22Rv1 (cell line): ENCODE measurements around the gene EGFR.

Source experiments
- ZFX ChIP-seq: fragments of 450-650 bp; IDR thresholded peaks from 2 replicates; pipeline ENCODE4 v1.6.1; 2017; ENCODE audit warnings: antibody characterized with exemption, borderline replicate concordance
- TF ChIP-seq, protein P1 (sequence below): fragments of 450-650 bp; IDR thresholded peaks from 2 replicates; pipeline ENCODE4 v1.5.1; 2017; ENCODE audit warnings: mild to moderate bottlenecking

DNA sequence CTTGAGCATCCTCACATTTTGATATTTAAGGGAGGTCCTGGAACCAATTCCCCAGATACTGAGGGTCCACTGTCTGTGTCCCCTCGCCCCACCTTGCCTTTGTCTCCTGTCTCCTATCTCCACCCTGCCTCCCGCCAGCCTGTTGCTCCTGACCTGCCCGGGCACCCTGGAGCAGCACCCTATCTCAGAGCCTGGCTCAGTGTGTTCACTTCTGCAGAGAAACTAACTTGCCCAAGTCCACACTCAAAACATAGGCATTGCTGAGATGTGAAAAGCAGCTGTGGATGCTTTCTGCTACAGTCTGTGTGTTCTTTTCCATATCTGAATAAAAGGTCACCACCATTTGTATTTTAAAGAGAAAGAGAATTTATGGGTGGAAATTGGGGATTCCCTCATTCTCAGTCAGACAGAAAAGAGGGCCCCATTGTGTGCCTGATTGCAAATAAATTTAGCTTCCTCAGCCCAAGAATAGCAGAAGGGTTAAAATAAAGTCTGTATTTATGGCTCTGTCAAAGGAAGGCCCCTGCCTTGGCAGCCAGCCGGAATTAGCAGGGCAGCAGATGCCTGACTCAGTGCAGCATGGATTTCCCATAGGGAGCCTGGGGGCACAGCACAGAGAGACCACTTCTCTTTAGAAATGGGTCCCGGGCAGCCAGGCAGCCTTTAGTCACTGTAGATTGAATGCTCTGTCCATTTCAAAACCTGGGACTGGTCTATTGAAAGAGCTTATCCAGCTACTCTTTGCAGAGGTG is 161.3 kb downstream of the EGFR start:
- TF ChIP-seq, protein P1, sequence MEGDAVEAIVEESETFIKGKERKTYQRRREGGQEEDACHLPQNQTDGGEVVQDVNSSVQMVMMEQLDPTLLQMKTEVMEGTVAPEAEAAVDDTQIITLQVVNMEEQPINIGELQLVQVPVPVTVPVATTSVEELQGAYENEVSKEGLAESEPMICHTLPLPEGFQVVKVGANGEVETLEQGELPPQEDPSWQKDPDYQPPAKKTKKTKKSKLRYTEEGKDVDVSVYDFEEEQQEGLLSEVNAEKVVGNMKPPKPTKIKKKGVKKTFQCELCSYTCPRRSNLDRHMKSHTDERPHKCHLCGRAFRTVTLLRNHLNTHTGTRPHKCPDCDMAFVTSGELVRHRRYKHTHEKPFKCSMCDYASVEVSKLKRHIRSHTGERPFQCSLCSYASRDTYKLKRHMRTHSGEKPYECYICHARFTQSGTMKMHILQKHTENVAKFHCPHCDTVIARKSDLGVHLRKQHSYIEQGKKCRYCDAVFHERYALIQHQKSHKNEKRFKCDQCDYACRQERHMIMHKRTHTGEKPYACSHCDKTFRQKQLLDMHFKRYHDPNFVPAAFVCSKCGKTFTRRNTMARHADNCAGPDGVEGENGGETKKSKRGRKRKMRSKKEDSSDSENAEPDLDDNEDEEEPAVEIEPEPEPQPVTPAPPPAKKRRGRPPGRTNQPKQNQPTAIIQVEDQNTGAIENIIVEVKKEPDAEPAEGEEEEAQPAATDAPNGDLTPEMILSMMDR, result no peak
- no peak for TF ChIP-seq ZFX
